HG02610 (cell line): ENCODE data around the gene MET.

ENCODE experiments used
- ATAC-seq: cut with Tn5 transposase; IDR thresholded peaks from one replicate; pipeline ENCODE4 v1.9.1; 2021; ENCODE audit warnings: mild to moderate bottlenecking, moderate library complexity; ENCODE audit not compliant: unreplicated experiment

Gene MET

GRCh38 chr7:116840256-116840655 lies 168.3 kb downstream of the MET start:
- no peak for ATAC-seq

DNA sequence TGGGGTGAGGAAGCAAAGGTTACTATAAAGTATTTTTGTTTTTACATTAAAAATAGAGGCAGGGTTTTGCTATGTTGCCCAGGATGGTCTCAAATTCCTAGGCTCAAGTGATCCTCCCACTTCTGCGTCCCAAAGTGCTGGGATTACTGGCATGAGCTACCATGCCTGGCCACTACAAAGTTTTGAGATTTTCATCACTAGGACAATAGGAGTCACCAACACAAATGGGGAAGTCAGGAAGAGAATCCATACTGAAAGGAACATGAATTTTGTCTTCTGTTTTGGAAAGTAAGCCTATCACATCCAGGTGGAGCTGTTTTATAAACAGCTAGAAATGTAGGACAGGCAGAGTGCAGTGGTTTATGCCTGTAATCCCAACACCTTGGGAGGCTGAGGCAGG lies 170.4 kb downstream of the MET start:
- no peak for ATAC-seq

- no peak for ATAC-seq
These were observed 171.4 kb downstream of the MET start for GRCh38 chr7:116843378-116843777.
